OCI-LY7 (cell line): ENCODE measurements around the gene WDR18.

ENCODE experiments used
- EZH2phosphoT487 ChIP-seq: fragments of 200-600 bp; sonication (generic); IDR thresholded peaks from 2 replicates; pipeline ENCODE4 v1.6.1; 2018; ENCODE audit warnings: low read depth, borderline replicate concordance, mild to moderate bottlenecking, mixed run types, antibody characterized with exemption, low read length, moderate library complexity, mixed read lengths
- TF ChIP-seq, protein P1 (sequence below): fragments of 200-600 bp; sonication (generic); conservative IDR thresholded peaks from 2 replicates; pipeline ENCODE4 v1.5.1; 2014; ENCODE audit warnings: mild to moderate bottlenecking, antibody characterized with exemption, low read length, moderate library complexity, mixed read lengths

DNA sequence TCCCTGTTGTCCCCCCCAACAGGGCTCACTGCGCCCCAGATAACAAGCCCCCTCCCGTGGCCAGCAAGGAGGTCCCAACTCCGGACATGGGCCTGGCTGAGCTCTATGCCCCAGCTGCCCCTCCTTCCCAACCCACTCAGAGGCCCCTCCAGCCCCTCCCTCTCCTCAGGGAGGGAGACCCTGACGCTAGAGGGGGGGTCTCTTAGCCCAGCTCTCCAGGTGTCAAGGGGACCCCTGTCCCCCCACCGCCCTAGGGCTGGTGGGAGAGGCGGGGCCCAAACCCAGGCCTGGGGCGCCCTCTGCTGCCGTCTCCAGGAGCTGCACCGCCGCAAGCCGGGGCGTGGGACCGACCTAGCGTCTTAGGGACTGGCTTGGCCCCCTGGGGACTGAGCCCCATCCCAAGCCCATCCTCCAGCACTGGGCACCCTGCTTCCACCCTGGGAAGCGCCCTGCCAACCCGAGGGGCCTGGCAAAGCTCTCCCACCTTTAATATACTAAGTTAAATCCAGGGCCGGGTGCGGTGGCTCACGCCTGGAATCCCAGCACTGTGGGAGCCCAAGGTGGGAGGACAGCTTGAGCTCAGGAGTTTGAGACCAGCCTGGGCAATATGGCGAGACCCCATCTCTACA is 17.5 kb downstream of the WDR18 start:
- TF ChIP-seq, protein P1, sequence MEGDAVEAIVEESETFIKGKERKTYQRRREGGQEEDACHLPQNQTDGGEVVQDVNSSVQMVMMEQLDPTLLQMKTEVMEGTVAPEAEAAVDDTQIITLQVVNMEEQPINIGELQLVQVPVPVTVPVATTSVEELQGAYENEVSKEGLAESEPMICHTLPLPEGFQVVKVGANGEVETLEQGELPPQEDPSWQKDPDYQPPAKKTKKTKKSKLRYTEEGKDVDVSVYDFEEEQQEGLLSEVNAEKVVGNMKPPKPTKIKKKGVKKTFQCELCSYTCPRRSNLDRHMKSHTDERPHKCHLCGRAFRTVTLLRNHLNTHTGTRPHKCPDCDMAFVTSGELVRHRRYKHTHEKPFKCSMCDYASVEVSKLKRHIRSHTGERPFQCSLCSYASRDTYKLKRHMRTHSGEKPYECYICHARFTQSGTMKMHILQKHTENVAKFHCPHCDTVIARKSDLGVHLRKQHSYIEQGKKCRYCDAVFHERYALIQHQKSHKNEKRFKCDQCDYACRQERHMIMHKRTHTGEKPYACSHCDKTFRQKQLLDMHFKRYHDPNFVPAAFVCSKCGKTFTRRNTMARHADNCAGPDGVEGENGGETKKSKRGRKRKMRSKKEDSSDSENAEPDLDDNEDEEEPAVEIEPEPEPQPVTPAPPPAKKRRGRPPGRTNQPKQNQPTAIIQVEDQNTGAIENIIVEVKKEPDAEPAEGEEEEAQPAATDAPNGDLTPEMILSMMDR: peak; percentile 88
- TF ChIP-seq EZH2phosphoT487: no peak
